Uterus (tissue), 4 donors: ENCODE measurements around the gene DIP2B. TPM values are rescaled to one million over a fixed set of nuclear protein-coding genes. Genes with fewer than 3 reads are reported as not detected.

Experiments used
- DNase-seq, 2 donors: peaks; one replicate each; pipeline ENCODE4 v3.0.0-alpha.2; 2019 to 2020
- H3K27ac ChIP-seq, 2 donors: fragments of 200-600 bp; sonication (generic); 1 replicate in 1 of 2; 2 replicates in 1 of 2; pipeline ENCODE4 v1.5.1; 2016 to 2018
- H3K27me3 ChIP-seq, 2 donors: fragments of 200-600 bp; sonication (generic); one replicate each; pipeline ENCODE4 v1.5.1; 2018 to 2019; ENCODE audit warnings: control low read depth in 1 of 2
- H3K36me3 ChIP-seq, 2 donors: fragments of 200-600 bp; sonication (generic); one replicate each; pipeline ENCODE4 v1.5.1; 2019; ENCODE audit warnings: control low read depth in 1 of 2
- H3K4me1 ChIP-seq, 2 donors: fragments of 200-600 bp; sonication (generic); one replicate each; pipeline ENCODE4 v1.5.1; 2018 to 2019; ENCODE audit warnings: control low read depth in 1 of 2
- H3K4me3 ChIP-seq, 2 donors: fragments of 200-600 bp; sonication (generic); 1 replicate in 1 of 2; 2 replicates in 1 of 2; pipeline ENCODE4 v1.5.1; 2018 to 2019; ENCODE audit warnings: mild to moderate bottlenecking in 1 of 2
- H3K9me3 ChIP-seq, 2 donors: fragments of 200-600 bp; sonication (generic); one replicate each; pipeline ENCODE4 v1.5.1; 2019; ENCODE audit warnings: control low read depth in 1 of 2
- CTCF ChIP-seq, 4 experiments: fragments of 200-600 bp in 2 of 4; fragments of 450-650 bp in 2 of 4; sonication (generic) in 2 of 4; IDR thresholded peaks; one replicate each; pipeline ENCODE4 v1.5.1; 2016 to 2019; ENCODE audit warnings: antibody characterized with exemption in 4 of 4, mild to moderate bottlenecking in 2 of 4, moderate library complexity in 1 of 4
- POLR2A ChIP-seq, 2 donors: fragments of 450-650 bp; IDR thresholded peaks; one replicate each; pipeline ENCODE4 v1.6.1; 2016; ENCODE audit warnings: antibody characterized with exemption in 2 of 2, mild to moderate bottlenecking in 1 of 2, moderate library complexity in 1 of 2
- intact Hi-C: fragments of 100-400 bp; cut with DNase I; formaldehyde crosslinking; loops from one replicate; pipeline ENCODE4 v1.15.1; 2023; ENCODE audit warnings: low total_unique reads
- total RNA-seq, 4 donors: library from RNA; depleted of rRNA in 3 of 4; stranded (reverse); fragments of >200 nt in 3 of 4; gene quantifications; one replicate each; pipeline versions ENCODE4 v1.1.0 to v1.2.4, GENCODE V29; 2014 to 2023
- donor health status: DM: yes; HTN: yes; CAD: no.

The DIP2B gene
- total RNA-seq, 4 donors from 2014 or later, result 5.6 to 47.0 (median 14.9) TPM

GRCh38 chr12:50533971-50534370 is 29.2 kb downstream of the DIP2B start:
- Histone ChIP-seq H3K27me3 (no peaks in the 10 kb centered on the region), H3K27ac (no peak overlapping the region), H3K4me3 (no peak overlapping the region), H3K9me3 (no peaks in the 10 kb centered on the region), H3K4me1 (no peaks in the 10 kb centered on the region), H3K36me3 (no peaks in the 10 kb centered on the region)
- intact Hi-C loops, result no loop called here
- DNase-seq, result no peak
- TF ChIP-seq CTCF (IDR thresholded peaks at IDR 0.05) (no peak), POLR2A (IDR thresholded peaks at IDR 0.05) (no peak)

GRCh38 chr12:50536831-50537537 is 32.2 kb downstream of the DIP2B start:
- no peaks in the 10 kb centered on the region for H3K4me1 ChIP-seq
- no peaks in the 10 kb centered on the region for H3K36me3 ChIP-seq
- H3K9me3 ChIP-seq, result no peaks in the 10 kb centered on the region
- no peak for DNase-seq
- intact Hi-C loops, result no loop called here
- H3K27me3 ChIP-seq, result no peaks in the 10 kb centered on the region
- H3K4me3 ChIP-seq, result no peak overlapping the region
- no peak for TF ChIP-seq CTCF (IDR thresholded peaks at IDR 0.05)
- no peak for TF ChIP-seq POLR2A (IDR thresholded peaks at IDR 0.05)
- no peak overlapping the region for H3K27ac ChIP-seq

- Histone ChIP-seq H3K27ac (no peak overlapping the region), H3K27me3 (no peaks in the 10 kb centered on the region), H3K4me3 (no peak overlapping the region), H3K4me1 (no peaks in the 10 kb centered on the region), H3K9me3 (no peaks in the 10 kb centered on the region), H3K36me3 (no peaks in the 10 kb centered on the region)
- TF ChIP-seq POLR2A (IDR thresholded peaks at IDR 0.05) (no peak), CTCF (IDR thresholded peaks at IDR 0.05) (no peak)
- no peak for DNase-seq
- intact Hi-C loops, result no loop called here
Observed at GRCh38 chr12:50537538-50537919, 32.7 kb downstream of the DIP2B start.

GRCh38 chr12:50538182-50538581 is 33.4 kb downstream of the DIP2B start:
- intact Hi-C loops, result no loop called here
- Histone ChIP-seq H3K9me3 (no peaks in the 10 kb centered on the region), H3K4me1 (no peaks in the 10 kb centered on the region), H3K36me3 (no peaks in the 10 kb centered on the region), H3K27ac (no peak overlapping the region), H3K27me3 (no peaks in the 10 kb centered on the region), H3K4me3 (no peak overlapping the region)
- no peak for DNase-seq
- no peak for TF ChIP-seq POLR2A (IDR thresholded peaks at IDR 0.05)
- no peak for TF ChIP-seq CTCF (IDR thresholded peaks at IDR 0.05)

GRCh38 chr12:50541139-50541538 is 36.4 kb downstream of the DIP2B start:
- H3K36me3 ChIP-seq, result no peaks in the 10 kb centered on the region
- H3K27me3 ChIP-seq, result no peaks in the 10 kb centered on the region
- H3K4me3 ChIP-seq, result no peak overlapping the region
- H3K27ac ChIP-seq, result no peak overlapping the region
- DNase-seq, result no peak
- no peaks in the 10 kb centered on the region for H3K9me3 ChIP-seq
- H3K4me1 ChIP-seq, result peaks cover 0 to 4% of the 10 kb centered on the region in 2 donors
- TF ChIP-seq POLR2A (IDR thresholded peaks at IDR 0.05), result no peak
- TF ChIP-seq CTCF (IDR thresholded peaks at IDR 0.05), result no peak
- intact Hi-C loops, result no loop called here
